ENCODE measurements around the gene ADAM19.

DNA sequence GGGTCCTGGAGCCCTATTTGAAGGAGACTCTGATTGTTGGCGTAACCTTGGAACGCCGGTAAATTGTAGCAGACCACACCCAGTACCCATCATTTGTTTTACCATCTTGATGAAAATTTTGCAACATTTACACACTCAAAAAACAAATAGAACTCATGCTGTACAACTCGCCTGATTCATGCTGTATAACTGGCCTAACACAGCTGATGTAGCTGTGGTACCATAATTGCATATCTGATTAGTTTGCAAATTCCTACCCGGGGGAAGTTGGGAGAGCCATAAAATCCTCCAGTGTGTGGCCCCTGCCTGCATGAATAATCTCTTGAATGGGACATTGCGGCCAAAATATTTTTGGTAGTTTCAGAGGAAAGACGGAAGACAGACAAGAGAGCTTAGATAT is 105.9 kb downstream of the ADAM19 start:
- TF ChIP-seq CTCF (conservative IDR thresholded peaks at IDR 0.05; ENCODE audit: low read length) (no peak), EZH2phosphoT487 (IDR thresholded peaks at IDR 0.05; ENCODE audit: borderline replicate concordance) (no peak)

All from Loucy (cell line).